SK-N-SH (cell line): ENCODE data around the gene KIZ. TPM values are rescaled to one million over a fixed set of nuclear protein-coding genes. Genes with fewer than 3 reads are reported as not detected.
"Not testable (repeated sequence)": the region's sequence is repeated elsewhere in the genome, so short reads cannot be mapped to it uniquely, and the experiment has no call there.

Source experiments
- CTCF ChIA-PET: fragments of 300-600, 350-600 bp; formaldehyde crosslinking; extraction: SDS; loops from one replicate; lab custom pipeline; 2021; lab: Yijun Ruan, JAX
- POLR2A ChIA-PET: fragments of 350-600 bp; sonication (Branson Sonifier 250); formaldehyde crosslinking; extraction: SDS; loops from one replicate; lab custom pipeline; 2020; ENCODE audit warnings: antibody characterized with exemption, inconsistent platforms; lab: Yijun Ruan, JAX
- DNase-seq: peaks from one replicate; pipeline ENCODE4 v3.0.0; 2012
- H2AFZ ChIP-seq: fragments of 200-600 bp; sonication (generic); 2 replicates; pipeline ENCODE4 v1.8.1; 2016; ENCODE audit warnings: antibody characterized with exemption, mild to moderate bottlenecking, low read depth
- H3F3A ChIP-seq: fragments of 200-600 bp; sonication (generic); replicated peaks from 2 replicates; pipeline ENCODE3; 2016; ENCODE audit warnings: antibody characterized with exemption, mild to moderate bottlenecking; ENCODE audit not compliant: insufficient read depth
- H3K27ac ChIP-seq, 2 experiments: fragments of 200-500 bp in 1 of 2; fragments of 200-600 bp in 1 of 2; sonication (Bioruptor generic) in 1 of 2; sonication (generic), shearing (Covaris generic) in 1 of 2; 2 replicates each; pipeline versions ENCODE4 v1.5.1 to v1.6.1; 2014 to 2016; ENCODE audit warnings: low read depth in 2 of 2, inconsistent platforms in 1 of 2, low read length in 1 of 2, mild to moderate bottlenecking in 1 of 2, mixed read lengths in 1 of 2
- H3K27me3 ChIP-seq: fragments of 200-600 bp; sonication (generic), shearing (Covaris generic); 2 replicates; pipeline ENCODE4 v1.6.1; 2016; ENCODE audit warnings: mixed run types; ENCODE audit not compliant: insufficient read depth
- H3K36me3 ChIP-seq, 2 experiments: fragments of 200-500 bp in 1 of 2; fragments of 200-600 bp in 1 of 2; sonication (Bioruptor generic) in 1 of 2; sonication (generic) in 1 of 2; replicated peaks in 1 of 2; 2 replicates each; pipeline versions ENCODE3 to v1.5.1; 2014 to 2016; ENCODE audit warnings: low read length in 1 of 2, mild to moderate bottlenecking in 1 of 2; ENCODE audit not compliant: insufficient read depth in 2 of 2, control insufficient read depth in 1 of 2
- H3K4me1 ChIP-seq, 2 experiments: fragments of 200-500 bp in 1 of 2; fragments of 200-600 bp in 1 of 2; sonication (Bioruptor generic) in 1 of 2; sonication (generic), shearing (Covaris generic) in 1 of 2; 2 replicates each; pipeline versions ENCODE4 v1.5.1 to v1.6.1; 2014 to 2016; ENCODE audit warnings: low read depth in 1 of 2, low read length in 1 of 2, mixed run types in 1 of 2; ENCODE audit not compliant: insufficient read depth in 2 of 2, control insufficient read depth in 1 of 2
- H3K4me2 ChIP-seq: fragments of 200-600 bp; sonication (generic), shearing (Covaris generic); 2 replicates; pipeline ENCODE4 v1.6.1; 2017; ENCODE audit warnings: mixed run types
- H3K4me3 ChIP-seq, 2 experiments: fragments of 200-500 bp in 1 of 2; fragments of 200-600 bp in 1 of 2; sonication (Bioruptor generic) in 1 of 2; sonication (generic), shearing (Covaris generic) in 1 of 2; 2 replicates each; pipeline versions ENCODE4 v1.5.1 to v1.8.1; 2014 to 2016; ENCODE audit warnings: low read depth in 2 of 2, inconsistent platforms in 1 of 2, low read length in 1 of 2, mild to moderate bottlenecking in 1 of 2, mixed read lengths in 1 of 2, moderate library complexity in 1 of 2
- H3K79me2 ChIP-seq: fragments of 200-600 bp; sonication (generic); 2 replicates; pipeline ENCODE4 v1.8.1; 2017; ENCODE audit warnings: mild to moderate bottlenecking; ENCODE audit not compliant: insufficient read depth
- H3K9ac ChIP-seq: fragments of 200-600 bp; sonication (generic); 2 replicates; pipeline ENCODE4 v1.6.1; 2017; ENCODE audit warnings: mixed run types
- H3K9me2 ChIP-seq: fragments of 200-600 bp; sonication (generic); 2 replicates; pipeline ENCODE4 v1.6.1; 2017; ENCODE audit warnings: mixed run types
- H3K9me3 ChIP-seq: fragments of 200-600 bp; sonication (generic); 2 replicates; pipeline ENCODE4 v1.6.1; 2017; ENCODE audit warnings: mixed run types, mild to moderate bottlenecking, moderate library complexity
- H4K20me1 ChIP-seq: fragments of 200-600 bp; sonication (generic); 2 replicates; pipeline ENCODE4 v1.6.1; 2017; ENCODE audit warnings: mild to moderate bottlenecking, mixed run types; ENCODE audit not compliant: insufficient read depth
- CTCF ChIP-seq: fragments of 200-600 bp; sonication (generic); IDR thresholded peaks from 2 replicates; pipeline ENCODE4 v1.6.1; 2017; ENCODE audit warnings: antibody characterized with exemption, mild to moderate bottlenecking, moderate library complexity
- EP300 ChIP-seq, 2 experiments: IDR thresholded peaks; 2 replicates each; pipeline versions ENCODE4 v1.4.0 to v1.6.1; 2012; ENCODE audit warnings: borderline replicate concordance in 1 of 2, low read depth in 1 of 2, low read length in 1 of 2
- FOXM1 ChIP-seq: IDR thresholded peaks from 2 replicates; pipeline ENCODE4 v1.4.0; 2012; ENCODE audit warnings: low read depth, mild to moderate bottlenecking
- IRF3 ChIP-seq: fragments of 150-350 bp; IDR thresholded peaks from 2 replicates; pipeline ENCODE4 v1.6.1; 2016; ENCODE audit warnings: mild to moderate bottlenecking, low read depth, low read length
- MAX ChIP-seq: IDR thresholded peaks from 2 replicates; pipeline ENCODE4 v1.4.0; 2012; ENCODE audit warnings: low read depth
- NFIC ChIP-seq: IDR thresholded peaks from 2 replicates; pipeline ENCODE4 v1.4.0; 2012; ENCODE audit warnings: borderline replicate concordance
- NRF1 ChIP-seq: IDR thresholded peaks from 2 replicates; pipeline ENCODE4 v1.6.1; 2012; ENCODE audit warnings: low read depth, mild to moderate bottlenecking, low read length
- RCOR1 ChIP-seq: fragments of 150-350 bp; IDR thresholded peaks from 2 replicates; pipeline ENCODE4 v1.6.1; 2017; ENCODE audit warnings: antibody characterized with exemption, low read length
- REST ChIP-seq: IDR thresholded peaks from 2 replicates; pipeline ENCODE4 v1.6.1; 2012; ENCODE audit warnings: mild to moderate bottlenecking, low read depth, low read length, moderate library complexity
- RFX5 ChIP-seq: IDR thresholded peaks from 2 replicates; pipeline ENCODE4 v1.6.1; 2012; ENCODE audit warnings: mild to moderate bottlenecking, improper control_type of control experiment, low read length
- SIN3A ChIP-seq: IDR thresholded peaks from 2 replicates; pipeline ENCODE4 v1.6.1; 2012; ENCODE audit warnings: low read depth, mild to moderate bottlenecking, low read length, moderate library complexity, borderline replicate concordance
- SMC3 ChIP-seq: IDR thresholded peaks from 2 replicates; pipeline ENCODE4 v1.6.1; 2012; ENCODE audit warnings: low read depth, low read length, improper control_type of control experiment
- TAF1 ChIP-seq: IDR thresholded peaks from 2 replicates; pipeline ENCODE4 v1.6.1; 2012; ENCODE audit warnings: low read depth, mild to moderate bottlenecking, low read length, moderate library complexity, borderline replicate concordance
- TCF12 ChIP-seq: IDR thresholded peaks from 2 replicates; pipeline ENCODE4 v1.4.0; 2012
- TEAD4 ChIP-seq: IDR thresholded peaks from 2 replicates; pipeline ENCODE4 v1.4.0; 2012; ENCODE audit warnings: mild to moderate bottlenecking, borderline replicate concordance; ENCODE audit not compliant: insufficient read depth
- USF1 ChIP-seq: IDR thresholded peaks from 2 replicates; pipeline ENCODE4 v1.4.0; 2012; ENCODE audit warnings: low read depth, borderline replicate concordance
- ZBTB33 ChIP-seq: IDR thresholded peaks from 2 replicates; pipeline ENCODE4 v1.4.0; 2012; ENCODE audit warnings: low read depth, borderline replicate concordance
- WGBS: methylation state at CpG from one replicate; pipeline ENCODE4 v1.1.6; 2017; ENCODE audit warnings: low lambda C conversion rate; 5-methylcytosine and 5-hydroxymethylcytosine counted together
- polyA plus RNA-seq, 3 experiments: library from polyadenylated mRNA; depleted of rRNA; stranded (reverse); fragments of >200 nt; gene quantifications; 2 replicates each; pipeline ENCODE4 v1.2.3, GENCODE V29; 2012

The KIZ gene
- polyA plus RNA-seq, 1 of the 3 experiments (the other 2 are of a cell fraction) = 3.9 TPM

GRCh38 chr20:21167261-21167660, 41.4 kb downstream of the KIZ start:
- DNase-seq = no peak
- no peaks in the 10 kb centered on the region for H3K9me2 ChIP-seq
- no peaks in the 10 kb centered on the region for H3K27me3 ChIP-seq
- no peak overlapping the region for H3K4me2 ChIP-seq
- no peaks in the 10 kb centered on the region for H4K20me1 ChIP-seq
- H3K9ac ChIP-seq = no peak overlapping the region
- no peaks in the 10 kb centered on the region for H3K9me3 ChIP-seq
- WGBS = 97% methylated on average over 5 of the region's 5 CpGs
- no peaks in the 10 kb centered on the region for H3F3A ChIP-seq
- no peak overlapping the region for H3K4me3 ChIP-seq
- ChIA-PET CTCF (no interaction called here), POLR2A (no interaction called here)
- no peaks in the 10 kb centered on the region for H3K79me2 ChIP-seq
- H2AFZ ChIP-seq = no peak overlapping the region
- TF ChIP-seq NFIC (no peak), TAF1 (no peak), ZBTB33 (no peak), EP300 (IDR thresholded peaks at IDR 0.05; ENCODE audit: borderline replicate concordance in 1 of 2, low read depth in 1 of 2, low read length in 1 of 2) (no peak), MAX (no peak), FOXM1 (no peak), USF1 (no peak), SMC3 (no peak), REST (no peak), RCOR1 (no peak), SIN3A (no peak), CTCF (no peak), IRF3 (no peak), NRF1 (no peak), TEAD4 (no peak), TCF12 (no peak), RFX5 (no peak)
- no peak overlapping the region for H3K27ac ChIP-seq
- peaks cover 2 to 5% of the 10 kb centered on the region in 2 experiments for H3K36me3 ChIP-seq
- H3K4me1 ChIP-seq = no peaks in the 10 kb centered on the region

DNA sequence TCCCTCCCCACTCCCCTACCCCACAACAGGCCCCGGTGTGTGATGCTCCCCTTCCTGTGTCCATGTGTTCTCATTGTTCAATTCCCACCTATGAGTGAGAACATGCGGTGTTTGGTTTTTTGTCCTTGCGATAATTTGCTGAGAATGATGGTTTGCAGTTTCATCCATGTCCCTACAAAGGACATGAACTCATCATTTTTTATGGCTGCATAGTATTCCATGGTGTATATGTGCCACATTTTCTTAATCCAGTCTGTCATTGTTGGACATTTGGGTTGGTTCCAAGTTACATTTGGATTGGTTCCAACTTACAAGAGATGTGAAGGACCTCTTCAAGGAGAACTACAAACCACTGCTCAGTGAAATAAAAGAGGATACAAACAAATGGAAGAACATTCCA, 42.2 kb downstream of the KIZ start:
- H3K4me1 ChIP-seq, H3K27ac ChIP-seq, POLR2A ChIA-PET, H2AFZ ChIP-seq, H3K79me2 ChIP-seq, H3F3A ChIP-seq, DNase-seq, H3K9me3 ChIP-seq, H3K9ac ChIP-seq, H4K20me1 ChIP-seq, H3K9me2 ChIP-seq, H3K36me3 ChIP-seq, H3K4me3 ChIP-seq, CTCF ChIA-PET, H3K27me3 ChIP-seq, H3K4me2 ChIP-seq: not testable (repeated sequence)
- WGBS = 85% methylated on average over 3 of the region's 3 CpGs
